GM12872 (cell line): ENCODE data around the gene OR5A1.

Experiments used
- TF ChIP-seq, protein P1 (sequence below): IDR thresholded peaks from 3 replicates; pipeline ENCODE4 v1.5.1; 2011; ENCODE audit warnings: low read depth, mild to moderate bottlenecking, low read length, moderate library complexity; ENCODE audit not compliant: insufficient read depth

OR5A1 gene

GRCh38 chr11:59436169-59436568 lies at the start of gene OR5A1:
TSS of gene OR5A1 (plus strand) at chr11:59436469. CDS start at chr11:59443169, 6,700 bp downstream.
- TF ChIP-seq, protein P1, sequence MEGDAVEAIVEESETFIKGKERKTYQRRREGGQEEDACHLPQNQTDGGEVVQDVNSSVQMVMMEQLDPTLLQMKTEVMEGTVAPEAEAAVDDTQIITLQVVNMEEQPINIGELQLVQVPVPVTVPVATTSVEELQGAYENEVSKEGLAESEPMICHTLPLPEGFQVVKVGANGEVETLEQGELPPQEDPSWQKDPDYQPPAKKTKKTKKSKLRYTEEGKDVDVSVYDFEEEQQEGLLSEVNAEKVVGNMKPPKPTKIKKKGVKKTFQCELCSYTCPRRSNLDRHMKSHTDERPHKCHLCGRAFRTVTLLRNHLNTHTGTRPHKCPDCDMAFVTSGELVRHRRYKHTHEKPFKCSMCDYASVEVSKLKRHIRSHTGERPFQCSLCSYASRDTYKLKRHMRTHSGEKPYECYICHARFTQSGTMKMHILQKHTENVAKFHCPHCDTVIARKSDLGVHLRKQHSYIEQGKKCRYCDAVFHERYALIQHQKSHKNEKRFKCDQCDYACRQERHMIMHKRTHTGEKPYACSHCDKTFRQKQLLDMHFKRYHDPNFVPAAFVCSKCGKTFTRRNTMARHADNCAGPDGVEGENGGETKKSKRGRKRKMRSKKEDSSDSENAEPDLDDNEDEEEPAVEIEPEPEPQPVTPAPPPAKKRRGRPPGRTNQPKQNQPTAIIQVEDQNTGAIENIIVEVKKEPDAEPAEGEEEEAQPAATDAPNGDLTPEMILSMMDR, result no peak

DNA sequence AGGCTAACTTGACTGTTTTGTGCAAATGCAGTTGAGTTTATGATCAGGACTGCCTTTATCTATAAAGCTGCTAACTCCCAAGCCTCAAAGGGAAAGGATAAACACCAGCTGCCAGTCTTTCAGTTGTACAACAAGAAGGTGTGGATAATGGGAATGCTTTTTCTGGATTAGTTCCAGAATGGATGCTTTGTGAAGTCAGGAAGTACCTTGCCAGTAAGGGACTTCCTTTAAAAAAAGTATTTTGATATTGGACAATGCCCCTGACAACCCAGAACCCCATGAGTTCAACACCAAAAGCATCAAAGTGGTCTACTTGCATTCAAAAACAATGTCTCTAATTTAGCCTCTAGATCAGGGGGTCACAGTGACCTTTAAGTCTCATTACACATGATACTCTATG lies 42.1 kb upstream of the OR5A1 start:
- TF ChIP-seq, protein P1, result no peak

DNA sequence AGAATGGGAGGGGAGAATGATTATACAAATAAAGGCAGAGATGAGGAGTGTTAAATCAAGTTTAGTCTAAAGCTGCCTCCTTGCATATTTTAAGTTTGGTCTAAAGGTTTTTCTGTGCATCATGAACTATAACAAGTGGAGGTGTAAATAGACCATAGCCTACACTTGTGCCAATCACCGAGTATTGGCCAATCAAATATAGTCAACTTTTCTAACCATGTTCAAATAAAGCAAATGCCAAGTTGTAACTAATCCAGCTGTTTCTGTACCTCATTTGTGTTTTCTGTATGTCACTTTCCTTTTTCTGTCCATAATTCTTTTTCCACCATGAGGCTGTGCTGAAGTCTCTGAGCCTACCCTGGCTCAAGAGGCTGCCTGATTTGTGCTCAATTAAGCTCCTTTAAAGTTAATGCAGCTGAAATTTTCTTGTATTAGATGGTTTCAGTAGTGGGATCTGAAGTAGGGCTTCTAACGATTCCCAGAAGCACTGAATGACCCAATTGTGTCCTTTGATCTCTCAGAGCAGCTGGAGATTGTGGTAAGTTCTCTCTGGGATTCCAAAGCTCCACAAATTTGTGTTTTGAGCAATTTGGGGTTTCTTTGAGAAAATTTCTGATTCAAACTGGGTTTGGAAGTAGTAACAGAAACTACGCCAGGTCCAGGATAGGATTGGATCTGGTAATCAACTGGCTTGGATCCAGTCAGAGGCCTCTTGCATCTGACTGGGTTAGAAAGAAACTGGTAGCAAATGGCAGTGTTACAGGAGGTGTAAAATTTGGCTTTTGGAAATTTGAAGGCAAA lies 35.6 kb upstream of the OR5A1 start:
- TF ChIP-seq, protein P1, result no peak

DNA sequence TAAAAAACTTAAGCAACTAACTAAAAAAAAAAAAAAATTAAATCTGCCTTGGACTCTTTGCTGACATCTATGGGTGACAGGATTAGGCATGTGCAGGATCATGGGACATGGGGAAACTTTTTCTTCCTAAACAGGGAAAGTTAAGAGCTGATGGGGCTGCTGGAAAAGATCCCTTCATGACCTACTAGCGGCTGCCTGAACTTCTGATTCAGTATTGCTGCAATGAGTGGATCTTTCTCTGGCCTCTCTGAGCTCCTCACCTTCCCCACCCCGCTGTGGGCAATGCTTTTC lies 35.1 kb upstream of the OR5A1 start:
- TF ChIP-seq, protein P1, result peak; percentile 10; the same call in 1 of the 3 replicates

- TF ChIP-seq, protein P1, result no peak
These were observed 32.7 kb upstream of the OR5A1 start for GRCh38 chr11:59403546-59403945.

- TF ChIP-seq, protein P1, result no peak
These were observed 22.6 kb upstream of the OR5A1 start for GRCh38 chr11:59413646-59414045.

DNA sequence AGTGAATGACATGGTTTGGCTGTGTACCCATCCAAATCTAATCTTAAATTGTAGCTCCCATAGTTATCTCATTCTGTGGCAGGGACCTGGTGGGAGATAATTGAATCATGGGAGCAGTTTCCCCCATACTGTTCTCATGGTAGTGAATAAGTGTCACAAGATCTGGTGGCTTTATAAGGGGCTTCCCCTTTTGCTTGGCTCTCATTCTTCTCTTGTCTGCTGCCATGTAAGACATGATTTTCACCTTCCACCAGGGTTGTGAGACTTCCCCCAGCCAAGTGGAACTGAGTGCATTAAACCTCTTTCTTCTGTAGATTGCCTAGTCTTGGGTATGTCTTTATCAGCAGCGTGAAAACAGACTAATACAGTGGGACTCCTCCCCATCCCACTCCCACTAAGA lies 21.2 kb upstream of the OR5A1 start:
- TF ChIP-seq, protein P1, result no peak
